Skeletal muscle satellite cell (primary cell): Measurements from ENCODE around the gene THAP11.
A peak's percentile ranks its signal among the peaks of the same experiment; 100 is the strongest.
"Not testable (repeated sequence)": the region's sequence is repeated elsewhere in the genome, so short reads cannot be mapped to it uniquely, and the experiment has no call there.

Experiments
- H3K27me3 ChIP-seq: 2 replicates; pipeline ENCODE4 v1.7.0; 2013; ENCODE audit warnings: low read length; ENCODE audit not compliant: control insufficient read depth, insufficient read depth
- H3K36me3 ChIP-seq: 2 replicates; pipeline ENCODE4 v1.7.0; 2013; ENCODE audit warnings: mild to moderate bottlenecking, control low read depth, low read length; ENCODE audit not compliant: insufficient read depth
- H3K4me1 ChIP-seq: 2 replicates; pipeline ENCODE4 v1.7.0; 2013; ENCODE audit warnings: low read length; ENCODE audit not compliant: control insufficient read depth, insufficient read depth
- H3K4me2 ChIP-seq: 2 replicates; pipeline ENCODE4 v1.7.0; 2013; ENCODE audit warnings: mild to moderate bottlenecking, low read length
- H3K4me3 ChIP-seq: 2 replicates; pipeline ENCODE4 v1.7.0; 2013; ENCODE audit warnings: low read length
- H3K9ac ChIP-seq: 2 replicates; pipeline ENCODE4 v1.7.0; 2013; ENCODE audit warnings: mild to moderate bottlenecking, low read depth, low read length, moderate library complexity
- H3K9me3 ChIP-seq: replicated peaks from 2 replicates; pipeline ENCODE4 v1.7.0; 2013; ENCODE audit warnings: mild to moderate bottlenecking, control low read depth, low read length

Gene THAP11

GRCh38 chr16:67811899-67812298, 30.2 kb upstream of the THAP11 start:
- Histone ChIP-seq H3K36me3 (no peaks in the 10 kb centered on the region), H3K4me3 (no peak overlapping the region), H3K9ac (no peak overlapping the region), H3K27me3 (no peaks in the 10 kb centered on the region), H3K4me1 (peaks cover 5% of the 10 kb centered on the region), H3K9me3 (no peaks in the 10 kb centered on the region), H3K4me2 (no peak overlapping the region)

GRCh38 chr16:67814567-67814966, 27.6 kb upstream of the THAP11 start:
- H3K9ac ChIP-seq = no peak overlapping the region
- no peak overlapping the region for H3K4me3 ChIP-seq
- H3K36me3 ChIP-seq = no peaks in the 10 kb centered on the region
- no peak overlapping the region for H3K4me2 ChIP-seq
- no peaks in the 10 kb centered on the region for H3K9me3 ChIP-seq
- no peaks in the 10 kb centered on the region for H3K27me3 ChIP-seq
- no peaks in the 10 kb centered on the region for H3K4me1 ChIP-seq

- H3K4me2 ChIP-seq = no peak overlapping the region
- no peaks in the 10 kb centered on the region for H3K9me3 ChIP-seq
- no peak overlapping the region for H3K9ac ChIP-seq
- H3K27me3 ChIP-seq = no peaks in the 10 kb centered on the region
- no peaks in the 10 kb centered on the region for H3K36me3 ChIP-seq
- no peaks in the 10 kb centered on the region for H3K4me1 ChIP-seq
- H3K4me3 ChIP-seq = no peak overlapping the region
Measured at GRCh38 chr16:67820608-67821259, 21.4 kb upstream of the THAP11 start.

- no peaks in the 10 kb centered on the region for H3K9me3 ChIP-seq
- H3K9ac ChIP-seq = no peak overlapping the region
- no peak overlapping the region for H3K4me2 ChIP-seq
- peaks cover 10% of the 10 kb centered on the region for H3K36me3 ChIP-seq
- H3K4me3 ChIP-seq = no peak overlapping the region
- H3K4me1 ChIP-seq = no peaks in the 10 kb centered on the region
- no peaks in the 10 kb centered on the region for H3K27me3 ChIP-seq
Measured at GRCh38 chr16:67822511-67822910, 19.6 kb upstream of the THAP11 start.

GRCh38 chr16:67825119-67825518, 17.0 kb upstream of the THAP11 start:
- Histone ChIP-seq H3K36me3 (peaks cover 29% of the 10 kb centered on the region), H3K4me3 (no peak overlapping the region), H3K9me3 (no peaks in the 10 kb centered on the region)

GRCh38 chr16:67825906-67826305, 16.2 kb upstream of the THAP11 start:
- H3K4me1 ChIP-seq = no peaks in the 10 kb centered on the region
- H3K36me3 ChIP-seq = peaks cover 37% of the 10 kb centered on the region
- H3K4me2 ChIP-seq = no peak overlapping the region
- no peaks in the 10 kb centered on the region for H3K27me3 ChIP-seq
- no peak overlapping the region for H3K4me3 ChIP-seq
- H3K9ac ChIP-seq = no peak overlapping the region
- no peaks in the 10 kb centered on the region for H3K9me3 ChIP-seq

More at GRCh38 chr16:67825119-67825518, 17.0 kb upstream of the THAP11 start:
- no peaks in the 10 kb centered on the region for H3K27me3 ChIP-seq
- no peak overlapping the region for H3K9ac ChIP-seq
- H3K4me2 ChIP-seq = no peak overlapping the region
- no peaks in the 10 kb centered on the region for H3K4me1 ChIP-seq

- H3K36me3 ChIP-seq = peaks cover 52% of the 10 kb centered on the region
- no peaks in the 10 kb centered on the region for H3K27me3 ChIP-seq
- no peak overlapping the region for H3K4me3 ChIP-seq
- peaks cover 7% of the 10 kb centered on the region for H3K4me1 ChIP-seq
- H3K4me2 ChIP-seq = no peak overlapping the region
- no peak overlapping the region for H3K9ac ChIP-seq
- H3K9me3 ChIP-seq = no peaks in the 10 kb centered on the region
Measured at GRCh38 chr16:67828651-67829050, 13.5 kb upstream of the THAP11 start.

GRCh38 chr16:67833030-67833414, 9.1 kb upstream of the THAP11 start:
- peaks cover 7% of the 10 kb centered on the region for H3K4me1 ChIP-seq
- no peaks in the 10 kb centered on the region for H3K9me3 ChIP-seq
- H3K36me3 ChIP-seq = peaks cover 38% of the 10 kb centered on the region
- H3K4me3 ChIP-seq = peak overlapping the region; percentile 74
- peak overlapping the region; percentile 84 for H3K4me2 ChIP-seq
- no peaks in the 10 kb centered on the region for H3K27me3 ChIP-seq
- H3K9ac ChIP-seq = peak overlapping the region; percentile 94

GRCh38 chr16:67833415-67834241, 8.5 kb upstream of the THAP11 start:
- H3K4me3 ChIP-seq = peak overlapping the region; percentile 74
- peak overlapping the region; percentile 94 for H3K9ac ChIP-seq

GRCh38 chr16:67834242-67834614, 7.9 kb upstream of the THAP11 start:
- Histone ChIP-seq H3K4me1 (peaks cover 7% of the 10 kb centered on the region), H3K9ac (peak overlapping the region; percentile 94), H3K4me2 (peak overlapping the region; percentile 84), H3K9me3 (no peaks in the 10 kb centered on the region), H3K36me3 (peaks cover 29% of the 10 kb centered on the region), H3K4me3 (peak overlapping the region; percentile 74), H3K27me3 (no peaks in the 10 kb centered on the region)

More at GRCh38 chr16:67833415-67834241, 8.5 kb upstream of the THAP11 start:
- H3K4me1 ChIP-seq = peaks cover 7% of the 10 kb centered on the region
- H3K4me2 ChIP-seq = peak overlapping the region; percentile 84
- H3K27me3 ChIP-seq = no peaks in the 10 kb centered on the region
- peaks cover 34% of the 10 kb centered on the region for H3K36me3 ChIP-seq
- H3K9me3 ChIP-seq = no peaks in the 10 kb centered on the region

GRCh38 chr16:67837190-67837589, 4.9 kb upstream of the THAP11 start:
- H3K9me3 ChIP-seq, H3K27me3 ChIP-seq, H3K4me3 ChIP-seq, H3K9ac ChIP-seq, H3K4me2 ChIP-seq, H3K36me3 ChIP-seq: not testable (repeated sequence)
- peaks cover 12% of the 10 kb centered on the region for H3K4me1 ChIP-seq

GRCh38 chr16:67837811-67838210, 4.3 kb upstream of the THAP11 start:
- peaks cover 10% of the 10 kb centered on the region for H3K4me1 ChIP-seq
- H3K36me3 ChIP-seq = no peaks in the 10 kb centered on the region
- no peak overlapping the region for H3K9ac ChIP-seq
- H3K4me3 ChIP-seq = no peak overlapping the region
- H3K27me3 ChIP-seq = no peaks in the 10 kb centered on the region
- H3K4me2 ChIP-seq = no peak overlapping the region
- H3K9me3 ChIP-seq = no peaks in the 10 kb centered on the region
